Progenitor cell of endocrine pancreas (in vitro differentiated cells): ENCODE results near the gene STOML1. TPM values are rescaled to one million over a fixed set of nuclear protein-coding genes. Genes with fewer than 3 reads are reported as not detected.

Experiments
- DNase-seq: peaks from one replicate; pipeline ENCODE4 v3.0.0; 2021; ENCODE audit warnings: low spot score; ENCODE audit not compliant: unreplicated experiment
- H3K27ac Mint-ChIP-seq: 2 replicates; pipeline ENCODE4 v1.8.0; 2021; ENCODE audit warnings: mild to moderate bottlenecking, moderate library complexity, mixed read lengths
- H3K27me3 Mint-ChIP-seq: 2 replicates; pipeline ENCODE4 v1.8.0; 2021; ENCODE audit warnings: mixed read lengths
- H3K36me3 Mint-ChIP-seq: 2 replicates; pipeline ENCODE4 v1.8.0; 2022; ENCODE audit warnings: mixed read lengths; ENCODE audit not compliant: insufficient read depth
- H3K4me1 Mint-ChIP-seq: 2 replicates; pipeline ENCODE4 v1.8.0; 2021; ENCODE audit warnings: low read depth, mixed read lengths
- H3K4me3 Mint-ChIP-seq: 2 replicates; pipeline ENCODE4 v1.8.0; 2021; ENCODE audit warnings: low read depth, mild to moderate bottlenecking, moderate library complexity, mixed read lengths
- H3K9me3 Mint-ChIP-seq: 2 replicates; pipeline ENCODE4 v1.8.0; 2021; ENCODE audit warnings: low read depth, mixed read lengths
- total RNA-seq: library from RNA; stranded (reverse); gene quantifications from 2 replicates; pipeline ENCODE4 v1.2.1, GENCODE V29; 2021
- TF ChIP-seq, protein P1 (sequence below): fragments of 200-600 bp; sonication (generic); IDR thresholded peaks from one replicate; pipeline ENCODE4 v1.5.0; 2021; ENCODE audit warnings: antibody characterized with exemption, mild to moderate bottlenecking; ENCODE audit not compliant: unreplicated experiment

STOML1 gene
- total RNA-seq, 1 donor from 2014 or later, result 8.0 TPM

DNA sequence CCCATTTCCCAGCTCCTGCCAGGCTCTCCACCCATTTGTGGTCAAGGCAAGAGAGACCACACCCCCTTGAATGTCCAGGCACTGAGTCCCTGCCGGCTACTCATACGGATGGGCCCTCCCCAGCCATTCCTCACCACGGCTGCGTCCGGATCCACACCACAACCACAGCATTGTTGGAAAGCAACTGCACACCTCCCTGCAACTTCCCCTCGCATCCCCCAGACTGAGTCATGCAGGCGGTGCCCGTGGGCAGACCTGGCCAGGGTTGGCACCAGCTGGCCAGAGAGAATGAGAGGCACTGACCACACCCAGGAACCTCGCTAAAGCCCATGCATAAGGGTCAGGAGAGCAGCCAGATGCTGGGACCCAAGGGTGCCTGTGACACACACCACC lies 35.4 kb downstream of the STOML1 start:
- no peaks in the 10 kb centered on the region for H3K36me3 Mint-ChIP-seq
- H3K9me3 Mint-ChIP-seq, result no peaks in the 10 kb centered on the region
- no peak for DNase-seq
- no peaks in the 10 kb centered on the region for H3K4me1 Mint-ChIP-seq
- H3K27me3 Mint-ChIP-seq, result peaks cover 8% of the 10 kb centered on the region
- TF ChIP-seq, protein P1, sequence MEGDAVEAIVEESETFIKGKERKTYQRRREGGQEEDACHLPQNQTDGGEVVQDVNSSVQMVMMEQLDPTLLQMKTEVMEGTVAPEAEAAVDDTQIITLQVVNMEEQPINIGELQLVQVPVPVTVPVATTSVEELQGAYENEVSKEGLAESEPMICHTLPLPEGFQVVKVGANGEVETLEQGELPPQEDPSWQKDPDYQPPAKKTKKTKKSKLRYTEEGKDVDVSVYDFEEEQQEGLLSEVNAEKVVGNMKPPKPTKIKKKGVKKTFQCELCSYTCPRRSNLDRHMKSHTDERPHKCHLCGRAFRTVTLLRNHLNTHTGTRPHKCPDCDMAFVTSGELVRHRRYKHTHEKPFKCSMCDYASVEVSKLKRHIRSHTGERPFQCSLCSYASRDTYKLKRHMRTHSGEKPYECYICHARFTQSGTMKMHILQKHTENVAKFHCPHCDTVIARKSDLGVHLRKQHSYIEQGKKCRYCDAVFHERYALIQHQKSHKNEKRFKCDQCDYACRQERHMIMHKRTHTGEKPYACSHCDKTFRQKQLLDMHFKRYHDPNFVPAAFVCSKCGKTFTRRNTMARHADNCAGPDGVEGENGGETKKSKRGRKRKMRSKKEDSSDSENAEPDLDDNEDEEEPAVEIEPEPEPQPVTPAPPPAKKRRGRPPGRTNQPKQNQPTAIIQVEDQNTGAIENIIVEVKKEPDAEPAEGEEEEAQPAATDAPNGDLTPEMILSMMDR, result no peak
- H3K4me3 Mint-ChIP-seq, result no peak overlapping the region
- H3K27ac Mint-ChIP-seq, result no peak overlapping the region

DNA sequence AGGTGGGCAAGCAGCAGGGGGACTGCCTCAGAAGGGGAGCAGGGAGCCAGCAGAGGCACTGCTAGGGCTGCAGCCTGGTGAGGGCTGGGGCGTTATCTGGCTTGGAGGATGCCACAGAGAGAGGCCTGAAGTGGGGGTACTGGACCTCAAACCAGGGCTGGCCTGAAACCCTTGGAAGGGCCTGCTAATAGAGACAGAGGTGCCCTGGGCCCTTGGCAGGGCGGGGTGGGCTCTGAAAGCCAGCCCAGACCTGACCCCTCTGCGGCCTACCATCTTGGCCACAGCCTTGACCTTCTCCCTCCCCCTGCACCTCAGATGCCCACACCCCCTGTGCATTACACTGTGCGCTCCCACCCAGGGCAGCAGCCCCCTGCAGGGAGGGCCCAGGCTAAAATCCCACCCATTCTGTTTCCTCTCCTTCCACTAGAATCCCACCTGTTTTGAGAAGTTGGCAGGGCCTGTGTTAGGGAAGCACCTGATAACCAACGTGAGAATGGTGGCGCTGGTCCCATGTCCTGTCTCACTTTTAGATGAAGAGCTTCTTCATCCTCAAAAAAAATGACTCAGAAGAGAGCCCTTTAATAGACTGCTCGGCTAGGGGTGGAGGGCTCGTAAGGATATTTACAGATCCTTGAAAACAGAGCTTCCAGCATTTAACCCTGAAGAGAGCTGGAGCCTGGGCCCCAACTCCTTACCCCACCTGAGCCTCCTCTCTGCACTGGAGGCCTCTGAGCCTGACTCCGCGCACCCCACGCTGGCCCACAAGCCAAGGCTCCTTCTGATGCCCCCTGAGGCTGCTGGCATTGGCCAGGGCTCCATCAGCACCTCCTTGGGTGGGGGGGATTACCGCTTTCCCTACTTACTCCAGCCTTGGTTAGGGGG lies 36.0 kb downstream of the STOML1 start:
- H3K36me3 Mint-ChIP-seq, result no peaks in the 10 kb centered on the region
- H3K9me3 Mint-ChIP-seq, result no peaks in the 10 kb centered on the region
- no peak overlapping the region for H3K27ac Mint-ChIP-seq
- TF ChIP-seq, protein P1, result no peak
- H3K27me3 Mint-ChIP-seq, result peaks cover 8% of the 10 kb centered on the region
- H3K4me1 Mint-ChIP-seq, result peaks cover 1% of the 10 kb centered on the region
- H3K4me3 Mint-ChIP-seq, result no peak overlapping the region
- no peak for DNase-seq

DNA sequence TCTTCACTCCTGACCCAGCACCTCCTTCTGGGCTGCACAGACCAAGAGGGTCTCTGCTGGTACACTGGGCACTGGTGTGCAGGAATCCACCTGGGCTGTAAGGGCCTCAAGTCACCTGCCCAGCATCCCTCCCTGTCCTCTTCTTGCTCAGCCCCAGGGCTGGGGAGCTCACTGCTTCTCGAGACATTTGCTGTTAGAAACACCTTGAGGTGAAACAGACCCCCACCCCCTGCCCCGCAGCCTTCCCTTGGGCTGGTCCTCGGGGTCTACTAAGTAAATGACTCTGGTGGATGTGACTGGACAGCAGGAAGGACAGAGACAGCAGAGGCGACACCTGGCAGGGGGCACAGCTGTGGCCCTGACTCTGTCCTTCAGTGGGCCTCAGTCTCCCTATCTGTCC lies 36.8 kb downstream of the STOML1 start:
- no peak overlapping the region for H3K27ac Mint-ChIP-seq
- no peak overlapping the region for H3K4me3 Mint-ChIP-seq
- TF ChIP-seq, protein P1, result no peak
- peaks cover 1% of the 10 kb centered on the region for H3K4me1 Mint-ChIP-seq
- peaks cover 8% of the 10 kb centered on the region for H3K27me3 Mint-ChIP-seq
- no peaks in the 10 kb centered on the region for H3K36me3 Mint-ChIP-seq
- no peak for DNase-seq
- H3K9me3 Mint-ChIP-seq, result no peaks in the 10 kb centered on the region

DNA sequence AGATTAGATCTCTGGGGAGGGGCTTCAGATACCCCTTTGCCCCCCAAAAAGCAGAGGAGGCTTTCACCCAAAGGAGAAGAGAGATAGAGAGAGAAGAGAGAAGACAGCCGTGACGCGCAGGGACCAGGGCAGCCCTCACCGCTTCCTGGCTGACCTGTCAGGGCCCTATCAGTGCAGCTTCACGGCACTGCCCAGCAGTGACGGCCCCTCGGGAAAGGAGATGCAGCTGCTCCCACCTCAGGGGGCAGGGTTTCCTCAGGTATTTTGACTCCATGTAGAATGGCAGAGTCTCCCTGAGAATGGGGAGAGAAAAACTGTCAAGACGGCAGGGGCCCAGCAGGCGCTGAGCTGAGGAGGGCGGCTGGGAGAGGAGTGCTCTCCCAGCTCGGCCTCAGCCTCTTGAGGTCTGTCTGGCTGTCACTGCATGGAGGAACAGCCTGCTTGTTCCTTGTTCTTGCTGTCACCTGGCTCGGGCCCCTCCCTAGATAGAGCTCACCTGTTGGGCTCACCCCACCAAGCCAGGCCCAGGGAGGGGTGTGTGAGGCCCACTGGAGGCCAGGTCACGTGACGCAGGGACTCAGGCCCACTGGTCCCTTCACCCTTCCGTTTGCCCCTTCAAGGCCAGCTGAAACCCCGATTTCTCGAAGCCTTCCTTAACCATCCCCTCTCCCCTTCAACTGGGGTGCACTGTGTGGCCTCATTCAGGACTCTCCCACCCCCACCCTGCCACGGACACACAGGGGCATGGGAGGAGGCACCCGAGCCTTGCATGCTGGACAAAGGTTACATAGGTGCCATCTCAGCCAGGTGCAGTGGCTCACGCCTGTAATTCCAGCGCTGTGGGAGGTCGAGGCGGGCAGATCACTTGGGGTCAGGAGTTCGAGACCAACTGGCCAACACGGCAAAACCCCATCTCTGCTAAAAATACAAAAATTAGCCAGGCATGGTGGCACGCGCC lies 37.6 kb downstream of the STOML1 start:
- H3K4me3 Mint-ChIP-seq, result no peak overlapping the region
- H3K27ac Mint-ChIP-seq, result no peak overlapping the region
- no peaks in the 10 kb centered on the region for H3K36me3 Mint-ChIP-seq
- no peak for DNase-seq
- no peaks in the 10 kb centered on the region for H3K9me3 Mint-ChIP-seq
- H3K27me3 Mint-ChIP-seq, result peaks cover 8% of the 10 kb centered on the region
- TF ChIP-seq, protein P1, result no peak
- peaks cover 1% of the 10 kb centered on the region for H3K4me1 Mint-ChIP-seq

DNA sequence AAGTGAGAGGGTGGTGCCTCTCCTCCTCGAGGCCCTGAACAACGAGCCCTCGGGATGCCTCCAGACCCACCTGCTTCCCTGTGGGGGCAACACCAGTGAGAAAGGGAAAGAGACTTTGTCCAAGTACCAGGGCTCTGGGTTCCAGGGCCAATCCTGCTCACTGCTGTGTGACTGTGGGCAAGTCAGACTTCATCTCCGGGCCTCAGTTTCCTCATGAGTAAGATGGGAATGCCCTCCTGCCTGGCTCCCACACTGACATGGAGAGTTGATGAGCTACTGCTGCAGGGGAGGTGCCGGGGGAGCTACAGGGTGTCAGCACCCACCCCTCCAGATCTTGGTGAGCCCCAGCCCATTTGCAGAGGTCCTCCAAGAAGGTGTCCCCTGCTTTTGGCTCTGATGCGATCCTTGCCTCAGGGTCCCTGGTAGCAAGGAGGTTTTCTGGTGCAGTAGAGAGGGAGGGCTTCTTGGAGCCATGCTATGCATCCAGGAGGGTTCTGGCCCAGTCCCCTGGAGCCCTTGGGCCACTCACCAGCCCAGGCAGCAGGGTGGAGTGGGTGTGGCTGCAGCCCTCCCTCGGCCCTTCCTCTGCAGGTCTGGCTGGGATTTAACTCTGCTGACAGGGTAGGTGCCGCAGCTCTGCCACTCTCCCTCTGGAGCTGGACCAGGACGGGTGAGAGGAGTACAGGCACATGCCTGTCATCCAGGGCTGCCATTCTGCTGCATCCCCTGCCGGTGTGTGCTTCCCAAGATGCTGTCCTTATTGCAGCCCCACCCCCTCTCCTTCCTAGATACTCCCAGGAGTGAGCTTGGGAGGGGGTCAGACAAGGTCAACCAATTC lies 39.0 kb downstream of the STOML1 start:
- DNase-seq, result no peak
- TF ChIP-seq, protein P1, result no peak
- peaks cover 8% of the 10 kb centered on the region for H3K27me3 Mint-ChIP-seq
- no peak overlapping the region for H3K4me3 Mint-ChIP-seq
- peaks cover 1% of the 10 kb centered on the region for H3K4me1 Mint-ChIP-seq
- H3K9me3 Mint-ChIP-seq, result no peaks in the 10 kb centered on the region
- H3K27ac Mint-ChIP-seq, result no peak overlapping the region
- H3K36me3 Mint-ChIP-seq, result no peaks in the 10 kb centered on the region
